PC-9 (cell line): ENCODE measurements around the gene BRD4. TPM values are rescaled to one million over a fixed set of nuclear protein-coding genes. Genes with fewer than 3 reads are reported as not detected.

Experiments
- BruUV-seq: library from RNA; stranded (reverse); fragments of 400-500 nt; replicated peaks from 2 replicates; lab custom pipeline; 2021; lab: Mats Ljungman, UMichigan
- CTCF ChIA-PET: fragments of 300-600 bp; sonication (Branson Sonifier 250); formaldehyde crosslinking; loops from one replicate; lab custom pipeline; 2022; ENCODE audit warnings: antibody characterized with exemption; lab: Charles Lee
- POLR2A ChIA-PET: fragments of 300-600 bp; sonication (Branson Sonifier 250); formaldehyde crosslinking; loops from one replicate; lab custom pipeline; 2022; ENCODE audit warnings: antibody characterized with exemption; ENCODE audit not compliant: unreplicated experiment; lab: Charles Lee
- DNase-seq, 2 experiments: peaks; one replicate each; pipeline versions ENCODE4 v3.0.0 to v3.0.0-alpha.2; 2015 to 2022; ENCODE audit warnings: mixed read lengths in 1 of 2
- H2AFZ ChIP-seq: fragments of 200-600 bp; sonication (generic); 2 replicates; pipeline ENCODE4 v1.8.1; 2017; ENCODE audit warnings: antibody characterized with exemption
- H3F3A ChIP-seq: fragments of 200-600 bp; sonication (generic); 2 replicates; pipeline ENCODE4 v1.8.1; 2017; ENCODE audit warnings: antibody characterized with exemption, mild to moderate bottlenecking, low read depth; ENCODE audit not compliant: insufficient read depth
- H3K27ac ChIP-seq: fragments of 200-600 bp; sonication (generic); 2 replicates; pipeline ENCODE4 v1.6.1; 2016; ENCODE audit warnings: mixed run types
- H3K27me3 ChIP-seq: fragments of 200-600 bp; sonication (generic); 2 replicates; pipeline ENCODE4 v1.6.1; 2016; ENCODE audit warnings: low read depth, mixed run types; ENCODE audit not compliant: insufficient read depth
- H3K36me3 ChIP-seq: fragments of 200-600 bp; sonication (generic); 2 replicates; pipeline ENCODE4 v1.6.1; 2016; ENCODE audit warnings: low read depth, mixed run types
- H3K4me1 ChIP-seq: fragments of 200-600 bp; sonication (generic); replicated peaks from 2 replicates; pipeline ENCODE4 v1.6.1; 2016; ENCODE audit warnings: mixed run types; ENCODE audit not compliant: insufficient read depth
- H3K4me2 ChIP-seq: fragments of 200-600 bp; sonication (generic); 2 replicates; pipeline ENCODE4 v1.6.1; 2017; ENCODE audit warnings: mixed run types
- H3K4me3 ChIP-seq: fragments of 200-600 bp; sonication (generic); 2 replicates; pipeline ENCODE4 v1.6.1; 2016; ENCODE audit warnings: mixed run types
- H3K79me2 ChIP-seq: fragments of 200-600 bp; sonication (generic); 2 replicates; pipeline ENCODE4 v1.6.1; 2017; ENCODE audit warnings: low read depth, mixed run types
- H3K9me2 ChIP-seq: fragments of 200-600 bp; sonication (generic); 2 replicates; pipeline ENCODE4 v1.8.1; 2017; ENCODE audit warnings: mild to moderate bottlenecking; ENCODE audit not compliant: insufficient read depth
- H3K9me3 ChIP-seq: fragments of 200-600 bp; sonication (generic); 2 replicates; pipeline ENCODE4 v1.8.1; 2016; ENCODE audit warnings: low read depth; ENCODE audit not compliant: insufficient read depth
- H4K20me1 ChIP-seq: fragments of 200-600 bp; sonication (generic); 2 replicates; pipeline ENCODE4 v1.8.1; 2017; ENCODE audit not compliant: insufficient read depth
- CTCF ChIP-seq: fragments of 200-600 bp; sonication (generic); conservative IDR thresholded peaks from 2 replicates; pipeline ENCODE4 v1.6.1; 2017; ENCODE audit warnings: mixed run types, antibody characterized with exemption, mild to moderate bottlenecking, moderate library complexity
- EZH2 ChIP-seq: fragments of 200-600 bp; sonication (generic); IDR thresholded peaks from 2 replicates; pipeline ENCODE4 v1.8.0; 2017; ENCODE audit warnings: antibody characterized with exemption, low read depth
- intact Hi-C: fragments of 100-400 bp; cut with micrococcal nuclease; formaldehyde crosslinking; loops from one replicate; pipeline ENCODE4 v1.10.0; 2022; ENCODE audit not compliant: unreplicated experiment
- total RNA-seq: library from RNA; stranded (reverse); gene quantifications from 2 replicates; pipeline ENCODE4 v1.2.3, GENCODE V29; 2021

Gene BRD4
- total RNA-seq, 1 experiment from 2014 or later: 138 TPM

GRCh38 chr19:15201374-15202023, 130.8 kb downstream of the BRD4 start:
- POLR2A ChIA-PET: interaction anchor here (0.7 kb wide), 1 partner anchor 50 kb away, joined by 3 read pairs; no protein-coding TSS in a partner anchor
- H2AFZ ChIP-seq: peak overlapping the region; percentile 69
- peak overlapping the region; percentile 88 for H3K4me3 ChIP-seq
- peaks cover 34% of the 10 kb centered on the region for H3F3A ChIP-seq
- peak overlapping the region; percentile 82 for H3K4me2 ChIP-seq
- no peak for DNase-seq
- TF ChIP-seq CTCF (no peak), EZH2 (no peak)
- H3K27me3 ChIP-seq: no peaks in the 10 kb centered on the region
- H4K20me1 ChIP-seq: peaks cover 23% of the 10 kb centered on the region
- H3K27ac ChIP-seq: no peak overlapping the region
- peaks cover 36% of the 10 kb centered on the region for H3K4me1 ChIP-seq
- CTCF ChIA-PET: interaction anchor here (0.6 kb wide), 2 partner anchors 9 to 34 kb away, joined by 3 to 5 read pairs; no protein-coding TSS in a partner anchor
- peaks cover 21% of the 10 kb centered on the region; the same call in 1 of the 2 replicates for H3K36me3 ChIP-seq
- BruUV-seq: no TSS peak
- H3K9me3 ChIP-seq: no peaks in the 10 kb centered on the region
- intact Hi-C loops: no loop called here
- no peaks in the 10 kb centered on the region for H3K9me2 ChIP-seq
- peaks cover 37% of the 10 kb centered on the region for H3K79me2 ChIP-seq

DNA sequence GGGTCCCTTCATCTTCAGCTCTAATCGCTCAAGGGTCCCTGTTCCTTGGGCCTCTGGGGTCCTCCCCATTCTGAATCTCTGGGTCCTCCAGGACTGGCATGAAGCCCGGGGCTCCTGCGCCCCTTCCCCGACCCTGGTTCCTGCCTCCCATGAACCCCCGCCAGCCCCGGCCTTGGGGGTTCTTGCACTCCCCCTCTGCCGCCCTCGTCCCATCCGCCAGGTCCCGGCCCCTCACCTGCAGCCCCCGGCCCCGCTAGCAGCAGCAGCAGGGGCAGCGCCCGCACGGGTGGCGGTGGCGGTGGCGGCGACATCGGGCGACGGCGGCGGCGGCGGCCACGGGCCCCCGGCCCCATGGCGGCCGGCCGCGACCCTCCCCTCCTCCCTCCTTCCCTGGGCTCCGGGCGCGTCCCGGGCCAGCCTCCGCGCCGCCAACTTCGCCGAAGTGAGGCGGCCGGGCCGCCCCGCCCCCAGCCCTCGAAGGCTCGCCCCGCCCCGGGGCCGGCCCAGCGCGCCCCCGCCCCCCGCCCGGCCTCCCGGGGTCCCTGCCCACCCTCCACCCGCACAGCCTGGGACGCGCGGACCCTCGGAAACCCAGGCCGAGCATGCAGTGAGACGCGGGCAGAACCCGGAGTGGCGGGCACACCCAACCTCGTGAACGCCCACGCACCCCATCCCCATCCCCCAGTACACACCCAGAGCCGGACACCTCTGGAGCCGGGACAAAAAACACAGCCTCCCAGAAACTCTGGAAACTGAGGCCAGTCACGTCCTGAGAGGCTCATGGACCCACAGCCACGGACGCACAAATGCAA, 131.6 kb downstream of the BRD4 start, which contains the start of gene NOTCH3:
NOTCH3 (minus strand) TSS at position 443 of the 812 bp plus-strand sequence; CDS start at position 353, 90 bp downstream.
- H4K20me1 ChIP-seq: peaks cover 23% of the 10 kb centered on the region
- BruUV-seq: no TSS peak
- H3K79me2 ChIP-seq: peaks cover 38% of the 10 kb centered on the region
- peaks cover 38% of the 10 kb centered on the region for H3F3A ChIP-seq
- POLR2A ChIA-PET: interaction anchor here (0.7 to 0.8 kb wide), 2 partner anchors 51 to 355 kb away, joined by 3 to 4 read pairs; no protein-coding TSS in a partner anchor
- H2AFZ ChIP-seq: peak within 1 kb of the TSS; percentile 69
- peaks cover 39% of the 10 kb centered on the region for H3K4me1 ChIP-seq
- H3K4me3 ChIP-seq: peak within 1 kb of the TSS; percentile 88
- H3K27me3 ChIP-seq: no peaks in the 10 kb centered on the region
- H3K36me3 ChIP-seq: peaks cover 24% of the 10 kb centered on the region; the same call in 1 of the 2 replicates
- no peaks in the 10 kb centered on the region for H3K9me2 ChIP-seq
- peak within 1 kb of the TSS; percentile 75 for H3K27ac ChIP-seq
- peak in 1 of 2 experiments; percentile 33 for DNase-seq
- TF ChIP-seq CTCF: no peak
- no peak for TF ChIP-seq EZH2
- CTCF ChIA-PET: interaction anchor here (0.7 kb wide), 1 partner anchor 32 kb away, joined by 6 read pairs; the partner anchor contains the start of gene EPHX3
- intact Hi-C loops: no loop called here
- H3K4me2 ChIP-seq: peak within 1 kb of the TSS; percentile 82
- H3K9me3 ChIP-seq: no peaks in the 10 kb centered on the region
